Ovary (tissue), 9 donors: ENCODE data around the gene SPATA2L. TPM values are rescaled to one million over a fixed set of nuclear protein-coding genes. Genes with fewer than 3 reads are reported as not detected.

ENCODE experiments used
- DNase-seq, 5 donors: peaks; one replicate each; pipeline ENCODE4 v3.0.0-alpha.2; 2019 to 2020
- H3K27ac ChIP-seq, 2 donors: fragments of 200-600 bp; one replicate each; pipeline versions ENCODE4 v1.5.1 to v1.8.0; 2019 to 2022
- H3K27me3 ChIP-seq: fragments of 200-600 bp; one replicate; pipeline ENCODE4 v1.8.0; 2022
- H3K36me3 ChIP-seq: fragments of 200-600 bp; sonication (generic); one replicate; pipeline ENCODE4 v1.5.1; 2019
- H3K4me1 ChIP-seq: one replicate; pipeline ENCODE4 v1.8.1; 2013; ENCODE audit warnings: mild to moderate bottlenecking, moderate library complexity; ENCODE audit not compliant: insufficient read depth
- H3K4me3 ChIP-seq: fragments of 200-600 bp; sonication (generic); one replicate; pipeline ENCODE4 v1.5.1; 2017
- H3K9me3 ChIP-seq, 2 donors: fragments of 200-600 bp in 1 of 2; sonication (generic) in 1 of 2; one replicate each; pipeline versions ENCODE4 v1.5.1 to v1.8.1; 2013 to 2019; ENCODE audit warnings: mild to moderate bottlenecking in 1 of 2, moderate library complexity in 1 of 2
- CTCF ChIP-seq, 3 donors: fragments of 450-650 bp in 2 of 3; fragments of 200-600 bp in 1 of 3; IDR thresholded peaks; one replicate each; pipeline versions ENCODE4 v1.5.1 to v1.8.0; 2016 to 2022; ENCODE audit warnings: antibody characterized with exemption in 3 of 3, mild to moderate bottlenecking in 1 of 3
- EP300 ChIP-seq: sonication (generic); formaldehyde crosslinking; IDR thresholded peaks from one replicate; pipeline ENCODE4 v1.6.1; 2017; ENCODE audit warnings: antibody characterized with exemption
- POLR2A ChIP-seq: fragments of 450-650 bp; IDR thresholded peaks from one replicate; pipeline ENCODE4 v1.6.1; 2017; ENCODE audit warnings: antibody characterized with exemption, mild to moderate bottlenecking, moderate library complexity
- WGBS, 3 donors: extraction: QIAGEN DNeasy Blood & Tissue Kit in 1 of 3; methylation state at CpG; one replicate each; pipeline versions ENCODE4 v1.1.5 to v1.1.7; 2013 to 2017; 5-methylcytosine and 5-hydroxymethylcytosine counted together
- intact Hi-C, 4 donors: fragments of 100-400 bp; cut with DNase I; formaldehyde crosslinking; loops; one replicate each; pipeline versions ENCODE4 v1.11.0 to v1.15.1; 2022 to 2023
- polyA plus RNA-seq, 2 donors: library from polyadenylated mRNA; stranded (reverse); fragments of 200-250 nt in 1 of 2; fragments of 350-450 nt in 1 of 2; fragmentation: Illumina TruSeq in 1 of 2; extraction: RNeasy Lipid Tissue Mini Kit (QIAGEN cat#74804) in 1 of 2; gene quantifications; one replicate each; pipeline ENCODE4 v1.2.3, GENCODE V29; 2013 to 2014
- total RNA-seq, 7 donors: library from RNA; depleted of rRNA in 2 of 7; stranded (reverse); fragments of >200 nt in 2 of 7; fragmentation: NEBNext Ultra II Directional in 3 of 7; extraction: Animal tissue kit (Norgen Biotek cat#: 25700) in 3 of 7; gene quantifications; one replicate each; pipeline versions ENCODE4 v1.1.0 to v1.2.4, GENCODE V29; 2016 to 2023
- donor health status: DM: no; HTN: no; CAD: no; lungs with moderate emphysema.
- donor health status: DM: no; HTN: no; CAD: no.
- donor health status: Bipolar disorder and iron deficiency.
- donor health status: DM: yes; HTN: yes; CAD: no.
- donor health status: DM: no; HTN: no; CAD: no.
- donor health status: DM: yes; HTN: yes; CAD: no.

SPATA2L gene
- total and polyA plus RNA-seq, 9 donors, result 0.42 to 29.8 (median 5.2) TPM

- intact Hi-C loops, result no loop called here
- no peaks in the 10 kb centered on the region for H3K4me1 ChIP-seq
- WGBS, 3 donors, result 86 to 89% (median 88%) methylated on average over 24 of the region's 24 CpGs
- no peaks in the 10 kb centered on the region for H3K36me3 ChIP-seq
- no peak for DNase-seq
- no peak overlapping the region for H3K27ac ChIP-seq
- H3K27me3 ChIP-seq, result no peaks in the 10 kb centered on the region
- no peak for TF ChIP-seq EP300
- no peak for TF ChIP-seq POLR2A
- no peak overlapping the region for H3K4me3 ChIP-seq
- no peaks in the 10 kb centered on the region for H3K9me3 ChIP-seq
Observed at GRCh38 chr16:89732142-89732917, 30.8 kb upstream of the SPATA2L start.

- intact Hi-C loops, result no loop called here
- DNase-seq, result no peak
- no peak overlapping the region for H3K27ac ChIP-seq
- 75 to 80% (median 80%) methylated on average over 21 to 22 of the region's 22 CpGs for WGBS, 3 donors
- no peaks in the 10 kb centered on the region for H3K9me3 ChIP-seq
- no peaks in the 10 kb centered on the region for H3K27me3 ChIP-seq
- TF ChIP-seq EP300 (no peak), CTCF (IDR thresholded peaks at IDR 0.05) (no peak), POLR2A (no peak)
- H3K36me3 ChIP-seq, result no peaks in the 10 kb centered on the region
- H3K4me1 ChIP-seq, result no peaks in the 10 kb centered on the region
- no peak overlapping the region for H3K4me3 ChIP-seq
Observed at GRCh38 chr16:89730610-89731234, 29.2 kb upstream of the SPATA2L start.

GRCh38 chr16:89729863-89730593, 28.5 kb upstream of the SPATA2L start:
- no peak overlapping the region for H3K27ac ChIP-seq
- no peaks in the 10 kb centered on the region for H3K4me1 ChIP-seq
- DNase-seq, result no peak
- H3K36me3 ChIP-seq, result no peaks in the 10 kb centered on the region
- H3K9me3 ChIP-seq, result no peaks in the 10 kb centered on the region
- WGBS, 3 donors, result 65 to 69% (median 68%) methylated on average over 14 of the region's 14 CpGs
- H3K4me3 ChIP-seq, result no peak overlapping the region
- intact Hi-C loops, result no loop called here
- TF ChIP-seq EP300, result no peak
- TF ChIP-seq POLR2A, result no peak
- no peak for TF ChIP-seq CTCF (IDR thresholded peaks at IDR 0.05)
- no peaks in the 10 kb centered on the region for H3K27me3 ChIP-seq

- no peak overlapping the region for H3K4me3 ChIP-seq
- no peaks in the 10 kb centered on the region for H3K36me3 ChIP-seq
- H3K27ac ChIP-seq, result no peak overlapping the region
- TF ChIP-seq CTCF (IDR thresholded peaks at IDR 0.05), result no peak
- no peak for TF ChIP-seq EP300
- no peak for TF ChIP-seq POLR2A
- H3K9me3 ChIP-seq, result no peaks in the 10 kb centered on the region
- 87 to 90% (median 88%) methylated on average over 18 of the region's 18 CpGs for WGBS, 3 donors
- DNase-seq, result no peak
- no peaks in the 10 kb centered on the region for H3K4me1 ChIP-seq
- intact Hi-C loops, result no loop called here
- no peaks in the 10 kb centered on the region for H3K27me3 ChIP-seq
Observed at GRCh38 chr16:89729293-89729692, 27.8 kb upstream of the SPATA2L start.
